ENCODE measurements around the gene ASCC1. TPM values are rescaled to one million over a fixed set of nuclear protein-coding genes. Genes with fewer than 3 reads are reported as not detected.
A peak's percentile ranks its signal among the peaks of the same experiment; 100 is the strongest.

The ASCC1 gene
- total and polyA plus RNA-seq, 2 of the 4 experiments (the other 2 are of a cell fraction): 15.9 to 21.0 TPM

- H3K27ac ChIP-seq (ENCODE audit: insufficient read depth, low read length): no peak overlapping the region
- H2BK120ac ChIP-seq (ENCODE audit: low read depth, low read length): no peak overlapping the region
- no peaks in the 10 kb centered on the region for H3K79me1 ChIP-seq (ENCODE audit: low read depth in 1 of 2, low read length in 2 of 2)
- no peak overlapping the region for H2AK5ac ChIP-seq (ENCODE audit: low read depth, low read length)
- in situ Hi-C loops (cut with MboI; ENCODE audit: low sequenced_read_pairs) (no loop called here), dilution Hi-C loops (cut with HindIII; ENCODE audit: low sequenced_read_pairs, unreplicated experiment) (no loop called here), intact Hi-C loops (cut with micrococcal nuclease) (no loop called here)
- no peak overlapping the region for H2BK5ac ChIP-seq (ENCODE audit: low read depth, low read length, poor library complexity, severe bottlenecking)
- H3K23ac ChIP-seq (ENCODE audit: low read depth, low read length): no peak overlapping the region
- H2AFZ ChIP-seq (replicated peaks; ENCODE audit: low read length, poor library complexity): peak overlapping the region; percentile 54
- H3K18ac ChIP-seq (ENCODE audit: low read depth, low read length): no peak overlapping the region
- H3K9me3 ChIP-seq (ENCODE audit: control insufficient read depth, insufficient read depth, low read length): peaks cover 4% of the 10 kb centered on the region
- no peaks in the 10 kb centered on the region for H3K36me3 ChIP-seq (ENCODE audit: control insufficient read depth, insufficient read depth, low read length)
- H2BK20ac ChIP-seq (ENCODE audit: low read depth, low read length): no peak overlapping the region
- no peaks in the 10 kb centered on the region for H4K20me1 ChIP-seq (ENCODE audit: insufficient read depth, low read length)
- H3K4ac ChIP-seq (ENCODE audit: low read depth, low read length): no peak overlapping the region
- no peaks in the 10 kb centered on the region for H3K4me1 ChIP-seq (ENCODE audit: control insufficient read depth, insufficient read depth, low read length)
- CTCF ChIA-PET: no interaction called here
- POLR2A ChIA-PET (ENCODE audit: unreplicated experiment): no interaction called here
- H4K5ac ChIP-seq (ENCODE audit: low read depth, low read length): no peak overlapping the region
- no peak overlapping the region for H2AK9ac ChIP-seq (replicated peaks; ENCODE audit: low read depth, low read length, poor library complexity)
- ATAC-seq (ENCODE audit: low read depth) (no peak), DNase-seq (no peak)
- no peak overlapping the region for H2BK15ac ChIP-seq (ENCODE audit: low read depth, low read length)
- no peak overlapping the region for H4K91ac ChIP-seq (ENCODE audit: insufficient read depth, low read depth, low read length)
- no peak overlapping the region for H3K4me2 ChIP-seq (ENCODE audit: low read depth, low read length)
- no peak overlapping the region for H4K8ac ChIP-seq (ENCODE audit: low read depth in 2 of 2, low read length in 2 of 2)
- H3K9me1 ChIP-seq (ENCODE audit: insufficient read depth, low read length): no peaks in the 10 kb centered on the region
- H3K56ac ChIP-seq (ENCODE audit: extremely low read depth, insufficient read depth, low read length): no peak overlapping the region
- TF ChIP-seq BHLHE40 (IDR thresholded peaks at IDR 0.05; ENCODE audit: low read depth, low read length): no peak
- no peak for TF ChIP-seq USF2 (IDR thresholded peaks at IDR 0.05; ENCODE audit: low read depth, low read length)
- no peak for TF ChIP-seq MAZ (IDR thresholded peaks at IDR 0.05; ENCODE audit: borderline replicate concordance, low read depth, low read length)
- 83% methylated on average over 8 of the region's 13 CpGs; no CpG with 5 or more reads in 1 of the 2 experiments for WGBS, 2 experiments (ENCODE audit: extremely low coverage in 2 of 2, insufficient read length in 1 of 2)
- no TSS peak for BruUV-seq (replicated peaks)
- H3K9ac ChIP-seq (ENCODE audit: low read depth, low read length): no peak overlapping the region
- H3K4me3 ChIP-seq (ENCODE audit: insufficient read depth, low read depth, low read length): no peak overlapping the region
- H3K27me3 ChIP-seq (ENCODE audit: control insufficient read depth, insufficient read depth, low read length): peaks cover 26% of the 10 kb centered on the region
- no peak overlapping the region for H3K14ac ChIP-seq (replicated peaks; ENCODE audit: low read depth, low read length)
These were observed 148.5 kb downstream of the ASCC1 start for GRCh38 chr10:72067463-72068125.

Measured in IMR-90 (cell line).